HG03442 (cell line): ENCODE data around the gene SEMA3B.
"Not testable (repeated sequence)": the region's sequence is repeated elsewhere in the genome, so short reads cannot be mapped to it uniquely, and the experiment has no call there.

Experiments used
- ATAC-seq: cut with Tn5 transposase; IDR thresholded peaks from one replicate; pipeline ENCODE4 v1.9.1; 2021; ENCODE audit warnings: mild to moderate bottlenecking, moderate library complexity; ENCODE audit not compliant: unreplicated experiment

Gene SEMA3B

DNA sequence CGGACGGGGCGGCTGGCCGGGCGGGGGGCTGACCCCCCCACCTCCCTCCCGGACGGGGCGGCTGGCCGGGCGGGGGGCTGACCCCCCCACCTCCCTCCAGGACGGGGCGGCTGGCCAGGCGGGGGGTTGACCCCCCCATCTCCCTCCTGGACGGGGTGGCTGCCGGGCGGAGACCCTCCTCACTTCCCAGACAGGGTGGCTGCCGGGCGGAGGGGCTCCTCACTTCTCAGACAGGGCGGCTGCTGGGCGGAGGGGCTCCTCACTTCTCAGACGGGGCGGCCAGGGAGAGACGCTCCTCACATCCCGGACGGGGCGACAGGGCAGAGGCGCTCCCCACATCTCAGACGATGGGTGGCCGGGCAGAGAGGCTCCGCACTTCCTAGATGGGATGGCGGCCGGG lies 43.1 kb downstream of the SEMA3B start:
- ATAC-seq: not testable (repeated sequence)

GRCh38 chr3:50314342-50314741 lies 45.4 kb downstream of the SEMA3B start:
- ATAC-seq: no peak

- ATAC-seq: no peak
These were observed 45.9 kb downstream of the SEMA3B start for GRCh38 chr3:50314816-50315215.

GRCh38 chr3:50316657-50317242 lies 47.8 kb downstream of the SEMA3B start:
- ATAC-seq: no peak

DNA sequence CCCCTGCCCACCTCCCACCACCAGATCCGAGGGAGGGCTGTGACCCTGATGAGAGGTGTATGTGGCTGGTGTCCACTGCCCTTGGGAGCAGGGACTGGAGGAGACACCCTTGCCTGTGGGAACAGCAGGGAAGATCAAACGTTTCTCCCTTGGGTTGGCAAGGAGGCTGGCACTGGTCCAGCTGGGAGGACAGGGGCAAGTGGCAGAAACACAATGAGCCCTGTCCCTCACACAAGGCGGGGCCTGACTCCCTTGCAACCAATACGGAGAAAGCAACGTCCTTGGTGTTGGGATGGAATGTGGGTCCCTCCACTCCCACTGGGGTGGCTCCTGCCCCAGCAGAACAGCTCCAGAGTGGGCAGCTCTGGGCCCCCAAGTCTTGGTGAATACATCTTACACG lies 48.4 kb downstream of the SEMA3B start:
- no peak for ATAC-seq

GRCh38 chr3:50318163-50318562 lies 49.2 kb downstream of the SEMA3B start:
- no peak for ATAC-seq

DNA sequence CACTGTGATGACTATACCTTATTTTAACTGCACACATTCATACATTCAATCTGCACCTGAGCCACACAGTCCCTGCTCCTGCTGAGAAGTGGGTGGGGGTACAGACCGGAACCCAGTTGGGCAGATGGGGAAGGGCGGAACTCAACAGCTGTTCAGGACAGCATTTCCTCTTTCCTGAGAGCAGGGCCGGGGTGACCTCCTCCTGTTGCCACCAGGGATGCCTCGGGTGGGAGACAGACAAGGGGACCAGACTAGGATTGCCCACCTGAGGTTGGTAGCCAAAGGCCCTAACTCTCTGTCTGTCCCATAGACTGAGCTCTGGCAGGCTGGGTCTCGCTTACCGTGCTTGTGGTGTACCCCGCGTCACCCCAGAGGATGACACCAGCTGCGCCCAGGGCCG lies 49.7 kb downstream of the SEMA3B start:
- ATAC-seq: no peak

DNA sequence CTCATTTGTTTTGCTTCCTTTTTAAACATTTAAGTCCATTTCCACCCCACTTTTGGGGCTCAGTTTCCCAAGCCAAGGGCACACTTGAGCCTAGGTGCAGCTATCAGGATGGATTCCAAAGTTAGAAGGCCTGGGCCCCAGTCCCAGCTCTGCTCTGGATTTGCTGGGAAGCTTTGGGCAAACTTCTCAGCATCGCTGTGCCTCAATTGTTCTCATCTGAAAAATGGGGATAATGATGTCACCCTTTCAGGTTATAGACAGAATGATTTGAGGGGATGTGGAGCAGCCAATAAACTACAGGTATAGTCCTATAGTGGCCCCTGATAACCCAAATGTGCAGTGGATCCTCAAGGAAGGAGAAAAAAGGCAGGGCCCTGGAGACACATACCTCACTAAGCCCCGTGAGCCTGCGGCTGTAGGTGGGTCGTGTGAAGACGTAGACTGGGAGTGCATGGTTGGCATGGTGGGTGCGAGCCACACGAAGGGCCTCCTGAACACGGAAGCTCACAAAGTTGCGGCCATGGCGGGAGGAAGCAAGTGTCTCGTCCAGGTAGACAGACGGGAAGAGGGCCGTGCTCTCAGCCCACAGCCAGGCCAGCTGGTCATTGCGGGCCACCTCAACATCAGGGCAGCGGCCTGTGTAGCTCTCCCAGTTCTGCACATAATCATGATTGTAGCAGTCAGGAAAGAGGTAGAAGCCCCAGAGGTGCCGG lies 50.4 kb downstream of the SEMA3B start:
- ATAC-seq: no peak

DNA sequence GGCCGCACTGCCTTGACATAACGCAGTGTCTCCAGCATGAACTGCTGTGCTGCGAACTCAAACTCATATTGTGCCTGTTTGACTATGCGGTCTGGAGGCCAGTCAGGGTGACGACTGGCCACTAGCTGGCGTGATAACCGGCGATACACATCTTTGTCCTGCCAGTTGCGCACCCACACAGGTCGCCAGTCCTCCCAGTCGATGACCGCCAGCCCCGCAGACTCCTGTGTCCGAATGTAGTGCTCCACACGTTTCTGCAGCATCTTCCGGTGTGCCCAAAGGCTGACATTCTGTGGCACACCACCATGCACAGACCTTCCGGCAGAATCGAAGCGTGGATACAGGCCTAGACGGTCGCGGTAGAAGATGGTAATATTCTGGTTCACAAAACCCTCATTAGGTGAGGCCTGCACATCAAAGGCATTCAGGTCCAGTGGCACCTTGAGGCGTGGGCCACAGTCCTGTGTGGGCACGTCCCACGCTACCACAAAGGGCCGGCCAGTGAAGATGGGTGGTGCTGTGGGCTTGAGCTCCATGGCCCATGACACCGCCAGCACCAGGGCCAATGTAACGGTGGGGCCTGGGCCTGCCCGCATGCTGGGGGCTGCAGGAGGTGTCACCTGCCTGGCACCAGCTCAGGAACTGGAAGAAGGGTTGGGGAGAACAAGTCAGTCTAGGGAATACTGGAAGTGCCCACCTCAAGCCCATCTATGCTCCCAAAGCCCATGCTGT lies 51.1 kb downstream of the SEMA3B start:
- ATAC-seq: no peak

GRCh38 chr3:50320853-50321335 lies 51.9 kb downstream of the SEMA3B start:
- peak; percentile 44 for ATAC-seq

DNA sequence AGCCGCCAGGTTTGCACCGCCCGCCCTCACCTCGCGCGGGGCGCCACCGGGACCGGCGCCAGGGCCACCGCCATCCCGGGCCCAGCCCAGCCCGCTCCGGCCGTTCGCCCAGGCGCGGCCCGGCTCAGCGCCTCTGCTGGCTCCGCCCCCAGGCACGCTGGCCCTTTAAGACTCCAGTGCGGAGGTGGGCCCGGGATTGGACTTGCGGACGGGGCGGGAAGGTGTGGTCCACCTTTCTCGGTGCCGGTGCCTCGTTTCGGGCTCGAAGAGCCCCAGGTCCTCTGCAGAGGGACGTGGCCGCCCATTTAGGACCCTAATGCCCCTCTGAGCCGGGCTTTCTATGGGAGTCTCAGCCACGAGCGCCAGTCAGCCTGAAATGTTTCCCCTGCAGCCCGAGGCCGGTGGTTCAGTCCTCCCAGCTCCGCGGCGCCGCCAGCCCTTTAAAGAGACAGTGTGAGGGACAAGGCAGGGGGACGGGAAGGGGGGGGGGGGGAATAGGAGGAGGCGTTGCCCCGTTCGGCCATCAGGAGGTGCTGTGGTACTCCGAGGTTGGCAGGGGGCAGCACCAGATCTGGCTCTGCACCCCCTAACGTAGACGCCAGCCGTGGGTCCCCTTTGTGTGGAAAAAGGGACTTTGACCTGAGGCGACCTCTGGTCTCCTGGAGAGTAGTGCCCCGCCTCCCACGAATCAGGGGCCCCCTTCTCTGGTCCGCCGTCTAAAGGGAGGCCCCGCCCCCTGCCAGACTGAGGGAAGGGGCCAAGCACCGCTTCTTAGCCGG lies 52.6 kb downstream of the SEMA3B start:
- ATAC-seq: peak; percentile 75

GRCh38 chr3:50322115-50322385 lies 53.1 kb downstream of the SEMA3B start:
- ATAC-seq: no peak

GRCh38 chr3:50322386-50323091 lies 53.6 kb downstream of the SEMA3B start, which contains the start of gene HYAL2:
TSS of gene HYAL2 (minus strand) at chr3:50322745. CDS start at chr3:50320489, 2,256 bp downstream.
- no peak for ATAC-seq

- no peak for ATAC-seq
These were observed 54.2 kb downstream of the SEMA3B start for GRCh38 chr3:50323092-50323600.

- no peak for ATAC-seq
These were observed 54.8 kb downstream of the SEMA3B start for GRCh38 chr3:50323614-50324199.

DNA sequence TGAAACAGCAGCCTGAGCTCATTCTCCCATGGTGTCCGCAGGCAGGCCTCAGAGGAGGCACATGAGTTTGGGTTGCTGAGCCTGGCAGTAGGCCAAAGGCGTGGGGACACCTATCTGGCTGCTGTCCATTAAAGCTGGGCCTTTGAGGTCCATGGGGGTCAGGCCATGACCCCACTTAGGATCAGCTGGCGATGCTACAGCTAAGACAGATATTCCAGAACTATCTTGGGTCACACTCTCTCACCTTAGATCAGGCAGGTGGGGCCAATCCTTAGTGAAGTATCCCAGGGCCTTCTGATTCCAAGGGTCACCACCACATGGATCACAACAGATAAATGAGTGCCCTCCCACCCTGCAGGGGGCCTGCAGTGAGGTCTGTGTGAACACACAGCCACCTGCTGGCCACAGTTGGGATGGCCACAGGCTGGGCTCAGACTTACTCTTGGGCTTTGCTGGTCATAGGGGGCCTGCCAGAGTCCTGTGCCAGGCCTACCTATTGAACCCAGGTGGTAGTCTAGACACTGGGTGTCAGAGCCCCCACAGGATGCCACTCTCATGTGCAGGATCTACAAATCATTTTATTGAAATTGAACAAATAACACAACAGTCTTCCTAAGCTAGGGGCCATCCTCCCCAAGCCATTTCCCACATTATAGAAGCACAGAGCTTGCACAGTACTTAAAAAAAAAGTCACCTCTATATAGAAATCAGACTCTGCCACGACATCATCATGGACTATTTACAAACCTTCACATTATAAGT lies 55.6 kb downstream of the SEMA3B start:
- no peak for ATAC-seq

DNA sequence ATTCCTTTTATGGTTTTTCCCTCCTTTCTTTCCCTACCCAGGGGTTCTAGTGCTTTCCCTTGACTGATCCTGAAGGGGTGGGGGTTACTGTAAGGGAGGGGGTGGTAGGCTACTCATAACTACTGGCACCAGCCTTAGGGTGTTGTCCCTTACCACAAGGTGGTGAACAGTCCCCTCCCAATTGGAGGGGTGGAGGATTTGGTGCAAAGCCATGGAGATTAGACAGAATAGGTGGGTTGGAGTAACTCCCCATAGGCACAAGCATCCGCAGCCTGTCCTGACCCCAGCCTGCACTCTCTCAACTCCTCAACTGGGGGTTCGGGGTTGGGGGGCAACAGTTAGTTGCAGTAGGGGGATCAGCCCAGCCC lies 56.1 kb downstream of the SEMA3B start:
- ATAC-seq: no peak

DNA sequence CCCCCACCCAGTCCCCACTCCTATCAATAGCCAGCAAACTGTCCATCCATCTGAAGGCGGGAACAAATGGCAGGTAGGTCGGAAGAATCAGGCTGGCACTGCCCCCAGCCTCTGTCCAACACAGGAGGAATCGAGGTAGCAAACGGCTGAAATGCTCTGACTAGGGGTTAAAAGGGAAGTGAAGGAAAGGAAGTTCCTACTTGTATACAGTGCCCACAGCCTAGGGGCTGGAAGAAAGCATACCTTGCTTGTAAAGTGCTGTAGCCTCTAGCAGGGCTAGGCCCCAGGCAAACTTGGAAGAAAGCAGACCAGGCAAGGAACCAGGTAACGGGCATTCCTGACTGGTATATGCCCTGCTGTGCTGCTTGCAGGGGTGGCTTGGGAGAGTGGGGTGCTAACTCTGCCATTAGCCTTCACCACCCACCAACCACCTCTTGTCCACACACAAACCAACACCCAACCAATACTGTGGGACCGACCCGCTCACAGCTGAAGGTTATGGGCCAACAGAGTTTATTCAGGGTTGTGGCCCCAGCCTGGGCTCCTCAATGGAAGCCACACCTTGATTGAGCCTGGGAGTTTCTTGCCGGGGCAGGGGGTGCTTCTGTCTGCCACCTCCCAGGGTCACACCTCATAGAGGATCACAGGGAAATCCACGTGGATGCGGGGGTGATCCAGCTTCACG lies 56.7 kb downstream of the SEMA3B start:
- ATAC-seq: no peak

- ATAC-seq: no peak
These were observed 57.2 kb downstream of the SEMA3B start for GRCh38 chr3:50326182-50326541.
